ENCODE results near the gene HEBP1. TPM values are rescaled to one million over a fixed set of nuclear protein-coding genes. Genes with fewer than 3 reads are reported as not detected.

HEBP1 gene
- total RNA-seq, 1 experiment from 2014 or later, result 22.2 TPM

- Histone ChIP-seq H4K5ac (ENCODE audit: insufficient read length, low read depth, low read length) (no peak overlapping the region), H3K27ac (ENCODE audit: insufficient read length, low read depth, low read length) (no peak overlapping the region), H3K9ac (ENCODE audit: extremely low read depth, insufficient read length, low read length) (no peak overlapping the region), H3K79me1 (ENCODE audit: insufficient read depth, low read depth, low read length, poor library complexity, severe bottlenecking) (no peaks in the 10 kb centered on the region), H2BK12ac (ENCODE audit: insufficient read length, low read depth, low read length) (no peak overlapping the region), H3K9me3 (ENCODE audit: control insufficient read depth, low read depth, low read length) (no peaks in the 10 kb centered on the region), H3K4ac (ENCODE audit: low read depth, low read length) (no peak overlapping the region), H2AK5ac (ENCODE audit: insufficient read length, low read length) (no peak overlapping the region), H2BK120ac (ENCODE audit: low read depth, low read length, poor library complexity, severe bottlenecking) (no peak overlapping the region), H3K18ac (ENCODE audit: insufficient read length, low read depth, low read length) (no peak overlapping the region), H3K79me2 (ENCODE audit: insufficient read depth, low read length) (no peaks in the 10 kb centered on the region), H3K27me3 (ENCODE audit: insufficient read depth, low read length) (no peaks in the 10 kb centered on the region), H4K8ac (replicated peaks; ENCODE audit: insufficient read length, low read depth, low read length) (no peak overlapping the region), H4K20me1 (ENCODE audit: control insufficient read depth, insufficient read depth, insufficient read length) (no peaks in the 10 kb centered on the region), H2BK5ac (ENCODE audit: insufficient read length, low read length) (no peak overlapping the region), H3K14ac (ENCODE audit: insufficient read depth, low read length) (no peak overlapping the region), H3K23me2 (ENCODE audit: insufficient read length, low read depth, low read length, poor library complexity, severe bottlenecking) (no peaks in the 10 kb centered on the region), H4K91ac (ENCODE audit: insufficient read length, low read depth, low read length) (no peak overlapping the region), H3K23ac (ENCODE audit: insufficient read length, low read depth, low read length) (no peak overlapping the region), H2BK20ac (ENCODE audit: low read depth, low read length, poor library complexity, severe bottlenecking) (no peak overlapping the region), H2AFZ (ENCODE audit: low read length) (no peak overlapping the region), H3K4me2 (ENCODE audit: insufficient read depth, insufficient read length, low read length) (no peak overlapping the region), H3T11ph (ENCODE audit: low read length) (no peak overlapping the region), H3K56ac (ENCODE audit: insufficient read length, low read depth, low read length) (no peak overlapping the region), H2BK15ac (ENCODE audit: low read depth, low read length) (no peak overlapping the region), H3K4me1 (ENCODE audit: insufficient read depth, low read length) (no peaks in the 10 kb centered on the region)
- WGBS (ENCODE audit: extremely low coverage, insufficient read length, low lambda C conversion rate), result no CpG with 5 or more reads among the region's 1 CpG
- no peaks in the 10 kb centered on the region for H3K36me3 Mint-ChIP-seq (ENCODE audit: insufficient read depth in 1 of 3, low read depth in 3 of 3)
- no peak for DNase-seq
- no peak overlapping the region for H3K27ac Mint-ChIP-seq
- H3K4me3 Mint-ChIP-seq, result no peak overlapping the region
- no peaks in the 10 kb centered on the region for H3K9me3 Mint-ChIP-seq
- no peak for TF ChIP-seq CTCF (conservative IDR thresholded peaks at IDR 0.05)
- H3K27me3 Mint-ChIP-seq (ENCODE audit: low read depth), result peaks cover under 1% of the 10 kb centered on the region; the same call in 1 of the 2 replicates
- H3K4me1 Mint-ChIP-seq, result no peaks in the 10 kb centered on the region
Measured at GRCh38 chr12:12939888-12940287, 60.2 kb downstream of the HEBP1 start.

Data from H9 (cell line).